K562 treated with DMSO at 1 percent for 48 hours (cell line): ENCODE measurements around the gene GNB5. TPM values are rescaled to one million over a fixed set of nuclear protein-coding genes. Genes with fewer than 3 reads are reported as not detected.

Source experiments
- total RNA-seq: library from RNA; unstranded; fragments of 300-600 nt; gene quantifications from 2 replicates; pipeline ENCODE4 v1.2.3, GENCODE V29; 2022; ENCODE audit warnings: low replicate concordance; ENCODE audit errors: extremely low read depth

GNB5 gene
- 239 TPM in 1 of 2 replicates, not detected in the other for total RNA-seq

GRCh38 chr15:52191207-52191606 lies at the start of gene GNB5:
Gene GNB5, minus strand, starts transcription at chr15:52191392. Its CDS starts 6,716 bp downstream, at chr15:52184676.

Other genes with a start within 250 kb of the GNB5 start
- not detected in 2 replicates for gene LEO1, start 219.6 kb downstream of the GNB5 start, total RNA-seq
- not detected in 2 replicates for gene MAPK6, start 172.2 kb downstream of the GNB5 start, total RNA-seq
- gene BCL2L10, start 78.6 kb downstream of the GNB5 start, total RNA-seq, result not detected in 2 replicates
- gene MYO5C, start 104.4 kb upstream of the GNB5 start, total RNA-seq, result not detected in 2 replicates